GM12801 (cell line): ENCODE data around the gene CENPQ.

Source experiments
- TF ChIP-seq, protein P1 (sequence below): IDR thresholded peaks from one replicate; pipeline ENCODE4 v1.5.1; 2011; ENCODE audit warnings: control low read depth; ENCODE audit not compliant: insufficient read length; ENCODE audit errors: extremely low read depth

The CENPQ gene

DNA sequence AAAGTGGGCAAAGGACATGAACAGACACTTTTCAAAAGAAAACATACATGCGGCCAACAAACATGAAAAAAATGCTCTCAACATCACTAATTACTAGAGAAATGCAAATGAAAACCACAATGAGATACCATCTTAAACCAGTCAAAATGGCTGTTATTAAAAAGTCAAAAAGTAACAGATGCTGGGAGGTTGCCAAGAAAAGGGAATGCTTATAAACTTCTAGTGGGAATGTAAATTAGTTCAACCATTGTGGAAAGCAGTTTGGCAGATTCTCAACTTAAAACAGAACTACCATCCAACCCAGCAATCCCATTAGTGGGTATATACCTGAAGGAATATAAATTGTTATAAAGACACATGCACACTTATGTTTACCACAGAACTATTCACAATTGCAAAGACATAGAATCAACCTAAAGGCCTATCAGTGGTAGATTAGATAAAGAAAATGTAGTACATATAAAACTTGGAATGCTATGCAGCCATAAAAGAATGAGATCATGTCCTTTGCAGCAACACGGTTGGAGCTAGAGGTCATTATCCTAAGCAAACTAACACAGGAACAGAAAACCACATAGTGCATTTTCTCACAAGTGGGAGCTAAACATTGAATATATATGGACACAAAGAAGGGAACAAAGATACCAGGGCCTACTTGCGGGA, 16.3 kb downstream of the CENPQ start:
- TF ChIP-seq, protein P1, sequence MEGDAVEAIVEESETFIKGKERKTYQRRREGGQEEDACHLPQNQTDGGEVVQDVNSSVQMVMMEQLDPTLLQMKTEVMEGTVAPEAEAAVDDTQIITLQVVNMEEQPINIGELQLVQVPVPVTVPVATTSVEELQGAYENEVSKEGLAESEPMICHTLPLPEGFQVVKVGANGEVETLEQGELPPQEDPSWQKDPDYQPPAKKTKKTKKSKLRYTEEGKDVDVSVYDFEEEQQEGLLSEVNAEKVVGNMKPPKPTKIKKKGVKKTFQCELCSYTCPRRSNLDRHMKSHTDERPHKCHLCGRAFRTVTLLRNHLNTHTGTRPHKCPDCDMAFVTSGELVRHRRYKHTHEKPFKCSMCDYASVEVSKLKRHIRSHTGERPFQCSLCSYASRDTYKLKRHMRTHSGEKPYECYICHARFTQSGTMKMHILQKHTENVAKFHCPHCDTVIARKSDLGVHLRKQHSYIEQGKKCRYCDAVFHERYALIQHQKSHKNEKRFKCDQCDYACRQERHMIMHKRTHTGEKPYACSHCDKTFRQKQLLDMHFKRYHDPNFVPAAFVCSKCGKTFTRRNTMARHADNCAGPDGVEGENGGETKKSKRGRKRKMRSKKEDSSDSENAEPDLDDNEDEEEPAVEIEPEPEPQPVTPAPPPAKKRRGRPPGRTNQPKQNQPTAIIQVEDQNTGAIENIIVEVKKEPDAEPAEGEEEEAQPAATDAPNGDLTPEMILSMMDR: no peak

GRCh38 chr6:49490633-49491032, 27.5 kb downstream of the CENPQ start:
- TF ChIP-seq, protein P1: no peak

DNA sequence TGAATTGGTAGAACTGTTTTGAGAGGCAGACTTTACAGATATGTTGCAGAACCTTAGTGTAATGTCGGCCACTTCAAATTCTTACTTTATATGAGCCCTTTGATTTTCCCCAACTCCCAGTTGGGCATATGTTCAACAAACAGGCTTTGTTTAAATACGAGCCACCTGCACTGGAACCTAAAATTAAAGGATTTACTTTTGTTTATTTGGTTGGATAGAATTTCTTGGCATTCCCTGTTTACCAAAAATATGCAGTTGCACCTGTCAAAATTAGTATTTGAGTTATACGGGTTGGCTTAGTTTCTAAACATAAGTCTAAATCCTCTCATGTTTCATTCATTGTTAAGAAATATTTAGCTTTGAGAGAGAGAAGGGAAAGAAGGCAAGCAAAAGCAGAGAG, 34.1 kb downstream of the CENPQ start:
- TF ChIP-seq, protein P1: no peak

- TF ChIP-seq, protein P1: no peak
Observed at GRCh38 chr6:49499126-49499525, 36.0 kb downstream of the CENPQ start.

DNA sequence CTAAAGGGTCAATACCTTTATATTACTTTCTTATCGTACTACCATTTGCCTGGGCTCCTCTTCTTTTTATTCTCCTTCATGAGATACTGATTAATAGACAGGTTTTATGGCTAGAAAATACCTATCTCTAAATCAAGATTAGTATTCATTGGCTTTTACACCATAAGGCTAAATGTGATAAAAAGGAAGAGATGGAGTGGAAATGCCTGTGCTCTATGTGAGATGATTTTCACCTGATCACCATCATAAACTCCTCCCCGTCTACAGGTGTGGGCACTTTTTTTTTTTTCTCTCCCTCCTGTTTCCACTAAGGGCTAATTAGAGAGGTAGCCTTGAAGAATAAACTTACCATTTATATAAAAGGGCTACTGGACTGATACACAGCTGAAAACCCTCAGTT, 36.5 kb downstream of the CENPQ start, which contains the start of gene GLYATL3:
GLYATL3 (plus strand) TSS at position 301 of the 400 bp plus-strand sequence. CDS start 12,068 bp downstream, outside the sequence.
- TF ChIP-seq, protein P1: no peak

- TF ChIP-seq, protein P1: no peak
Observed at GRCh38 chr6:49504666-49505065, 41.5 kb downstream of the CENPQ start.

- TF ChIP-seq, protein P1: no peak
Observed at GRCh38 chr6:49506569-49507111, 43.5 kb downstream of the CENPQ start.
